K562 (cell line): ENCODE data around the gene ABLIM1. TPM values are rescaled to one million over a fixed set of nuclear protein-coding genes. Genes with fewer than 3 reads are reported as not detected.

Source experiments
- ATAC-seq: fragments of 200-7000 bp; cut with Tn5 transposase; 3 replicates; pipeline ENCODE4 v1.9.1; 2020; ENCODE audit warnings: moderate library complexity
- BruUV-seq: library from RNA; stranded (reverse); fragments of 400-500 nt; replicated peaks from 2 replicates; lab custom pipeline; 2021; lab: Mats Ljungman, UMichigan
- CTCF ChIA-PET: fragments of 300-600 bp; formaldehyde crosslinking; extraction: SDS; loops from one replicate; lab custom pipeline; 2021; ENCODE audit warnings: low intra/inter-chr PET ratio; lab: Yijun Ruan, JAX
- POLR2A ChIA-PET: fragments of 300-600, 350-650 bp; sonication (Branson Sonifier 250); formaldehyde crosslinking; extraction: SDS; loops from one replicate; lab custom pipeline; 2021; ENCODE audit warnings: antibody characterized with exemption, inconsistent platforms; lab: Yijun Ruan, JAX
- DNase-seq, 4 experiments: peaks; one replicate each; pipeline versions ENCODE4 v3.0.0 to v3.0.0-alpha.2; 2011 to 2018; ENCODE audit warnings: low spot score in 3 of 4, mixed read lengths in 3 of 4; ENCODE audit errors: extremely low read depth in 1 of 4
- FAIRE-seq: peaks from 2 replicates; lab custom pipeline; 2011; peaks lifted over from hg19 to GRCh38; lab: Jason Lieb, UNC
- H2AFZ ChIP-seq: 2 replicates; pipeline ENCODE4 v1.6.0; 2011; ENCODE audit warnings: low read depth, low read length, control low read depth, inconsistent platforms
- H3K27ac ChIP-seq: fragments of 200-600 bp; 3 replicates; pipeline ENCODE4 v1.8.0; 2011; ENCODE audit warnings: low read depth, mild to moderate bottlenecking, control low read depth, inconsistent platforms, low read length, moderate library complexity, mixed read lengths; ENCODE audit errors: extremely low read depth
- H3K27me3 ChIP-seq, 2 experiments: fragments of 300-600 bp in 1 of 2; 2 replicates in 1 of 2; 3 replicates in 1 of 2; pipeline versions ENCODE4 v1.6.0 to v1.8.0; 2011; ENCODE audit warnings: inconsistent platforms in 2 of 2, low read length in 2 of 2, mild to moderate bottlenecking in 1 of 2, mixed read lengths in 1 of 2, moderate library complexity in 1 of 2; ENCODE audit not compliant: control insufficient read depth in 2 of 2, insufficient read depth in 2 of 2
- H3K36me3 ChIP-seq: fragments of 300-600 bp; 3 replicates; pipeline ENCODE4 v1.8.0; 2011; ENCODE audit warnings: mild to moderate bottlenecking, low read length, inconsistent platforms; ENCODE audit not compliant: control insufficient read depth, insufficient read depth
- H3K4me1 ChIP-seq, 2 experiments: fragments of 200-600 bp in 1 of 2; replicated peaks in 1 of 2; 2 replicates in 1 of 2; 3 replicates in 1 of 2; pipeline versions ENCODE4 v1.5.1 to v1.8.0; 2011; ENCODE audit warnings: inconsistent platforms in 2 of 2, low read length in 2 of 2, mild to moderate bottlenecking in 1 of 2, mixed read lengths in 1 of 2, moderate library complexity in 1 of 2; ENCODE audit not compliant: control insufficient read depth in 2 of 2, insufficient read depth in 2 of 2
- H3K4me2 ChIP-seq: 2 replicates; pipeline ENCODE4 v1.6.1; 2011; ENCODE audit warnings: low read length, control low read depth, inconsistent platforms, mixed read lengths; ENCODE audit not compliant: insufficient read depth
- H3K4me3 ChIP-seq: fragments of 200-600 bp; sonication (generic), shearing (Covaris generic); 2 replicates; pipeline ENCODE4 v1.5.1; 2016; ENCODE audit warnings: control low read depth, inconsistent platforms
- H3K79me2 ChIP-seq: fragments of 200-600 bp; 3 replicates; pipeline ENCODE4 v1.8.0; 2011; ENCODE audit warnings: low read length, inconsistent platforms; ENCODE audit not compliant: control insufficient read depth, insufficient read depth
- H3K9ac ChIP-seq, 2 experiments: 2 replicates each; pipeline versions ENCODE4 v1.6.0 to v1.6.1; 2011; ENCODE audit warnings: low read depth in 2 of 2, low read length in 2 of 2, control low read depth in 1 of 2, inconsistent platforms in 1 of 2, mild to moderate bottlenecking in 1 of 2, mixed read lengths in 1 of 2; ENCODE audit not compliant: insufficient read depth in 1 of 2
- H3K9me1 ChIP-seq: one replicate; pipeline ENCODE4 v1.6.0; 2011; ENCODE audit warnings: inconsistent platforms, mild to moderate bottlenecking, low read length, moderate library complexity; ENCODE audit not compliant: control insufficient read depth, insufficient read depth
- H3K9me3 ChIP-seq: replicated peaks from 2 replicates; pipeline ENCODE4 v1.5.1; 2011; ENCODE audit warnings: low read depth, low read length, inconsistent platforms; ENCODE audit not compliant: control insufficient read depth, insufficient read depth
- H4K20me1 ChIP-seq: replicated peaks from 2 replicates; pipeline ENCODE4 v1.6.1; 2011; ENCODE audit warnings: low read length, inconsistent platforms, mixed read lengths; ENCODE audit not compliant: control insufficient read depth, insufficient read depth
- BRD4 ChIP-seq: fragments of 200-600 bp; sonication (generic); IDR thresholded peaks from 2 replicates; pipeline ENCODE4 v1.6.1; 2017; ENCODE audit warnings: inconsistent platforms
- ELK1 ChIP-seq: sonication (generic); formaldehyde crosslinking; IDR thresholded peaks from 2 replicates; pipeline ENCODE4 v1.8.1; 2022; ENCODE audit warnings: missing genetic modification reagents
- FOXP4 ChIP-seq: sonication (generic); formaldehyde crosslinking; IDR thresholded peaks from 2 replicates; pipeline ENCODE4 v1.8.0; 2022; ENCODE audit warnings: mild to moderate bottlenecking, missing genetic modification reagents, borderline replicate concordance
- HLTF ChIP-seq: fragments of 450-650 bp; IDR thresholded peaks from 2 replicates; pipeline ENCODE4 v1.6.1; 2016
- KDM5B ChIP-seq: fragments of 200-600 bp; sonication (generic); IDR thresholded peaks from 2 replicates; pipeline ENCODE4 v1.6.1; 2012; ENCODE audit warnings: low read depth, mild to moderate bottlenecking, moderate library complexity, low read length, control low read depth, inconsistent platforms; ENCODE audit not compliant: insufficient replicate concordance
- LCOR ChIP-seq: sonication (generic); formaldehyde crosslinking; IDR thresholded peaks from 2 replicates; pipeline ENCODE4 v1.8.0; 2022; ENCODE audit warnings: mild to moderate bottlenecking, missing genetic modification reagents
- SIN3B ChIP-seq: fragments of 450-650 bp; IDR thresholded peaks from 2 replicates; pipeline ENCODE4 v1.6.1; 2017; ENCODE audit warnings: low read depth, mild to moderate bottlenecking, moderate library complexity
- TCF15 ChIP-seq: fragments of 250-450 bp; sonication (Bioruptor Pico); IDR thresholded peaks from 2 replicates; pipeline ENCODE4 v1.8.0; 2022; ENCODE audit warnings: moderate library complexity, mild to moderate bottlenecking, inconsistent platforms
- TFE3 ChIP-seq: fragments of 450-650 bp; formaldehyde crosslinking; IDR thresholded peaks from 2 replicates; pipeline ENCODE4 v1.4.0; 2020; ENCODE audit warnings: mild to moderate bottlenecking, mixed read lengths
- XRCC3 ChIP-seq: fragments of 450-650 bp; IDR thresholded peaks from 2 replicates; pipeline ENCODE4 v1.6.1; 2017; ENCODE audit warnings: mild to moderate bottlenecking, moderate library complexity
- ZNF232 ChIP-seq: sonication (generic); formaldehyde crosslinking; IDR thresholded peaks from 2 replicates; pipeline ENCODE4 v1.8.0; 2022; ENCODE audit warnings: mild to moderate bottlenecking, missing genetic modification reagents
- ZNF57 ChIP-seq: fragments of 450-650 bp; formaldehyde crosslinking; IDR thresholded peaks from 2 replicates; pipeline ENCODE4 v1.4.0; 2020; ENCODE audit warnings: mild to moderate bottlenecking, moderate library complexity
- WGBS: fragments of 100-300 bp; shearing (Covaris generic); methylation state at CpG from one replicate; pipeline ENCODE4 v1.1.6; 2016; ENCODE audit warnings: low coverage, mixed read lengths; ENCODE audit not compliant: insufficient coverage; ENCODE audit errors: missing lambda C conversion rate; 5-methylcytosine and 5-hydroxymethylcytosine counted together
- in situ Hi-C: fragments of 300-500 bp; cut with MboI; formaldehyde crosslinking; loops from 4 replicates; pipeline ENCODE4 v1.15.0; 2018; ENCODE audit warnings: inconsistent platforms, mixed read lengths
- intact Hi-C: fragments of 100-400 bp; cut with micrococcal nuclease; formaldehyde crosslinking; loops from 2 replicates; pipeline ENCODE4 v1.14.2; 2022
- polyA plus RNA-seq, 8 experiments: library from polyadenylated mRNA; depleted of rRNA in 4 of 8; stranded (reverse) in 5 of 8; unstranded in 3 of 8; fragments of >200 nt; fragmentation: Nextera tagmentation in 2 of 8; fragmentation: Illumina TruSeq in 1 of 8; extraction: Ambion mirVana in 2 of 8; extraction: Trizol in 1 of 8; gene quantifications; 2 replicates each; pipeline versions ENCODE4 v1.2.1 to v1.2.3, GENCODE V29; 2011 to 2014; ENCODE audit warnings: inconsistent platforms in 1 of 8, missing spikeins in 1 of 8
- total RNA-seq, 7 experiments: library from RNA; depleted of rRNA in 6 of 7; stranded (reverse); fragments of >200 nt in 6 of 7; fragmentation: Illumina TruSeq in 2 of 7; extraction: Trizol in 2 of 7; gene quantifications; 2 replicates each; pipeline versions ENCODE4 v1.2.1 to v1.2.3, GENCODE V29; 2011 to 2021; ENCODE audit warnings: low replicate concordance in 1 of 7

ABLIM1 gene
- total and polyA plus RNA-seq, 9 of the 15 experiments (the other 6 are each of a cell fraction or from before 2014, with no cell fraction given), result 0.07 to 0.49 (median 0.14) TPM; not detected in 6

GRCh38 chr10:114394531-114394930, 263.5 kb downstream of the ABLIM1 start:
- no peaks in the 10 kb centered on the region for H3K9me3 ChIP-seq
- H3K9me1 ChIP-seq, result no peaks in the 10 kb centered on the region
- H3K27me3 ChIP-seq, result peaks cover 0 to 23% of the 10 kb centered on the region in 2 experiments; a peak in 2 of 5 replicates
- H3K4me1 ChIP-seq, result no peaks in the 10 kb centered on the region
- BruUV-seq, result no TSS peak
- H2AFZ ChIP-seq, result no peak overlapping the region
- in situ Hi-C loops, result no loop called here
- no peak overlapping the region for H3K4me3 ChIP-seq
- FAIRE-seq, result no peak
- H4K20me1 ChIP-seq, result no peaks in the 10 kb centered on the region
- POLR2A ChIA-PET, result no interaction called here
- intact Hi-C loops, result no loop called here
- CTCF ChIA-PET, result no interaction called here
- H3K9ac ChIP-seq, result no peak overlapping the region
- ATAC-seq, result no peak
- H3K27ac ChIP-seq, result no peak overlapping the region
- no peaks in the 10 kb centered on the region for H3K79me2 ChIP-seq
- no peaks in the 10 kb centered on the region for H3K36me3 ChIP-seq
- 0% methylated on average over 3 of the region's 6 CpGs for WGBS
- H3K4me2 ChIP-seq, result no peak overlapping the region
- no peak for DNase-seq
- TF ChIP-seq TFE3 (CRISPR knock-in tag), result no peak
- TF ChIP-seq XRCC3, result no peak
- no peak for TF ChIP-seq ZNF232 (CRISPR knock-in tag)
- TF ChIP-seq ELK1 (CRISPR knock-in tag), result no peak
- TF ChIP-seq ZNF57 (CRISPR knock-in tag), result no peak
- TF ChIP-seq SIN3B, result no peak
- no peak for TF ChIP-seq LCOR (CRISPR knock-in tag)
- TF ChIP-seq FOXP4 (CRISPR knock-in tag), result no peak
- no peak for TF ChIP-seq HLTF
- TF ChIP-seq BRD4, result no peak
- TF ChIP-seq KDM5B, result no peak
- TF ChIP-seq TCF15 (CRISPR knock-in tag), result no peak
